Left ventricle myocardium inferior (tissue), 1 donor: Measurements from ENCODE around the gene HOXD10. TPM values are rescaled to one million over a fixed set of nuclear protein-coding genes. Genes with fewer than 3 reads are reported as not detected.
A peak's percentile ranks its signal among the peaks of the same experiment; 100 is the strongest.

Source experiments
- DNase-seq: peaks from one replicate; pipeline ENCODE4 v3.0.0-alpha.2; 2020
- H3K27ac ChIP-seq: fragments of 200-600 bp; replicated peaks from 2 replicates; pipeline ENCODE4 v1.8.0; 2021
- H3K27me3 ChIP-seq: fragments of 200-600 bp; 2 replicates; pipeline ENCODE4 v1.8.0; 2021; ENCODE audit warnings: low read depth
- H3K36me3 ChIP-seq: fragments of 200-600 bp; 2 replicates; pipeline ENCODE4 v1.8.0; 2021
- H3K4me1 ChIP-seq: fragments of 200-600 bp; 2 replicates; pipeline ENCODE4 v1.8.0; 2021
- H3K4me3 ChIP-seq: fragments of 200-600 bp; 2 replicates; pipeline ENCODE4 v1.8.0; 2021; ENCODE audit warnings: mild to moderate bottlenecking, moderate library complexity
- H3K9me3 ChIP-seq: fragments of 200-600 bp; replicated peaks from 2 replicates; pipeline ENCODE4 v1.8.0; 2021
- CTCF ChIP-seq: fragments of 200-600 bp; IDR thresholded peaks from 2 replicates; pipeline ENCODE4 v1.8.0; 2021; ENCODE audit warnings: antibody characterized with exemption, mild to moderate bottlenecking, borderline replicate concordance
- intact Hi-C: fragments of 100-400 bp; cut with micrococcal nuclease; formaldehyde crosslinking; loops from one replicate; pipeline ENCODE4 v1.11.0; 2022
- long read RNA-seq: library from polyadenylated mRNA; unstranded; transcript quantifications from one replicate; pipeline ENCODE4 v2.0.0, GENCODE V29; 2021
- total RNA-seq: library from RNA; stranded (reverse); fragmentation: NEBNext Ultra II Directional; extraction: Animal tissue kit (Norgen Biotek cat#: 25700); gene quantifications from one replicate; pipeline ENCODE4 v1.2.1, GENCODE V29; 2021
- donor health status: DM: no; HTN: yes; CAD: no; lungs with severe emphysema.

The HOXD10 gene
- not detected for total RNA-seq
- long read RNA-seq, partial matches to known transcripts = 0 of 1 reads
- long read RNA-seq, other reads (novel, unspliced or antisense) = 0 of 1 reads

- intact Hi-C loops = no loop called here
- Histone ChIP-seq H3K4me3 (peak within 1 kb of the TSS; percentile 5), H3K27me3 (peaks cover 100% of the 10 kb centered on the region), H3K4me1 (no peaks in the 10 kb centered on the region), H3K36me3 (no peaks in the 10 kb centered on the region), H3K9me3 (no peaks in the 10 kb centered on the region), H3K27ac (no peak within 1 kb of the TSS)
- DNase-seq = no peak
- no peak for TF ChIP-seq CTCF
These were observed at the start of gene HOXD10 for GRCh38 chr2:176115883-176116813. TSS of gene HOXD10 (plus strand) at chr2:176116778. CDS start at chr2:176116834, 56 bp downstream.

GRCh38 chr2:176067589-176068418 lies 48.8 kb upstream of the HOXD10 start:
- peak overlapping the region; percentile 51 for H3K4me3 ChIP-seq
- no peak for DNase-seq
- H3K27me3 ChIP-seq = peaks cover 99% of the 10 kb centered on the region
- H3K9me3 ChIP-seq = no peaks in the 10 kb centered on the region
- intact Hi-C loops = no loop called here
- no peak overlapping the region for H3K27ac ChIP-seq
- no peak for TF ChIP-seq CTCF
- H3K4me1 ChIP-seq = peaks cover 23% of the 10 kb centered on the region
- no peaks in the 10 kb centered on the region for H3K36me3 ChIP-seq

GRCh38 chr2:176068419-176068832 lies 48.2 kb upstream of the HOXD10 start:
- Histone ChIP-seq H3K4me3 (peak overlapping the region; percentile 51), H3K9me3 (no peaks in the 10 kb centered on the region), H3K27ac (no peak overlapping the region), H3K36me3 (no peaks in the 10 kb centered on the region), H3K27me3 (peaks cover 99% of the 10 kb centered on the region), H3K4me1 (peaks cover 28% of the 10 kb centered on the region)
- intact Hi-C loops = no loop called here
- no peak for TF ChIP-seq CTCF
- no peak for DNase-seq

- Histone ChIP-seq H3K27ac (no peak overlapping the region), H3K4me3 (no peak overlapping the region), H3K27me3 (peaks cover 100% of the 10 kb centered on the region), H3K4me1 (peaks cover 28% of the 10 kb centered on the region), H3K36me3 (no peaks in the 10 kb centered on the region), H3K9me3 (no peaks in the 10 kb centered on the region)
- intact Hi-C loops = no loop called here
- TF ChIP-seq CTCF = no peak
- no peak for DNase-seq
These were observed 45.0 kb upstream of the HOXD10 start for GRCh38 chr2:176071330-176072291.
